Epithelial cell of prostate (primary cell): ENCODE results near the gene ACO1.

Experiments used
- DNase-seq: peaks from one replicate; pipeline ENCODE4 v3.0.0-alpha.2; 2011; ENCODE audit warnings: low read depth, low spot score
- H3K27ac ChIP-seq: fragments of 450-650 bp; 2 replicates; pipeline ENCODE4 v1.5.1; 2017; ENCODE audit warnings: mild to moderate bottlenecking

The ACO1 gene

DNA sequence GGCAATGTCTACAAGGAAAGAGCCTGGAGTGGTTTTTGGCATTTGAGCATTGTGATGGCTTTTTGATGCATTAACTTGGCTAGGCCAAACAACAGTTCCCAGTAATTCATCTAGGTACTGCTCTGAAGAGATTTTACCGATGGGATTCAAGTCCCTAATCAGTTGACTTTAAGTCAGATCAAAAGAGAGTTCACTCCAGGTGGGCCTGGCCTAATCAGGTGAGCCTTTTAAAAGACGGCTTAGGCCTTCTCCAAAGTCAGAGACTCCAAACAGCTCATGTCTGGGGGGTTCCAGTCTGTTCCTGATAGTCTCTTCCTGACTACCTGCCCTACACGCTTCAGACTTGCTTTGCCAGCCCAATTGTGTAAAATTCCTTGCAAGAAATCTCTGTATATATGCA is 87.9 kb downstream of the ACO1 start:
- no peak overlapping the region for H3K27ac ChIP-seq
- no peak for DNase-seq

DNA sequence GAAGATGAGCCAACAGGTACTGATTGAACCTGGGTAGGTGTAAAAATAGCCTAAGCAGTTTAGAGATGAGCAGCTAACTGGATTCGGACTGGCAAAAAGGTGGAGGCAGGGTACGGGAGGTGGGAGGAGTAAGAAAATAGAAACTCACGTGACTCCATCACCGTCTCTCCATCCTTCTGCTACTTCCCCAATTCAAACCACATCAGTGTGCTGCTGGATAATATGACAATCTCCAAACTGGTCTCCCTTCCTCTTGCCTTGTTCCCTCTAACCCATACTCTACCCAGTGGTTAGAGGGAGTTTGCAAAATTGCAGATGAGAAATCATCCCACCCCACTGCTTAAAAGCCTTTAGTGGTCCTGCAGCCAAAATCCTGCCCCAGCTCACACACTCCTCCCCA is 98.9 kb downstream of the ACO1 start:
- no peak for DNase-seq

DNA sequence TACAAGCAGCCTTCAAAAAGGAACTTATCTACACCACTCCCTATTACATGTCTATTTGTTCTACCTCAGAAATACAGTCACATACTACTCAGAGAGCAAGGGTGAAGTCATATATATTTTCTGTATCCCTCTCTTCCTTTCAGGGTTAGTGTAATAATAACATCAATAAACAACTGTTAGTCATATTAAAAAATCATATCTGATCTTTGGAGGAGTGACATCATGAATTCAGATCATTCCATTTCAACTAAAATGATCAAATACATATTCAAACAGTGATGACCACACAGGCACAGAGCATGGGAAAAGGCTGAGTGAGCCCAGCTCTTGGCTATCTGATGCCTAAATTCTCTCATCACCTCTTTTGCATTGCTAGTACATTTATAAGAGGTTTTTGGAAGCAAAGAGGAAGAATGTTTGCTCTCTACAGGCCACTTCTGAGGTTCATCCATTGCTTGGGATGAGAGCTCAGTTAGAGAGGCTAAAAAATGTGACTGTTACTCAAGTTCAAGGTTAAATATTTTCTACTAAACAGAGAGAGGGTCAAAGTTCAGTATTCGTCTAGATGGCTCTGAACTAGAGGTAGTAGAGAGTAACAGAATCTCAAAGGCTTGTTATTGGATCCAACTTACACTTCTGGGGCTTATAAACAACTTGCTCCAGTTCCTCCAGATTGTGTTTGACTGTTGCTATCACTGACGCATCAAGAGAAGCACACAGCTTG is 102.6 kb downstream of the ACO1 start:
- DNase-seq: no peak
- H3K27ac ChIP-seq: peak overlapping the region; percentile 13

More for the DNA sequence above, 98.9 kb downstream of the ACO1 start:
- H3K27ac ChIP-seq: no peak overlapping the region

DNA sequence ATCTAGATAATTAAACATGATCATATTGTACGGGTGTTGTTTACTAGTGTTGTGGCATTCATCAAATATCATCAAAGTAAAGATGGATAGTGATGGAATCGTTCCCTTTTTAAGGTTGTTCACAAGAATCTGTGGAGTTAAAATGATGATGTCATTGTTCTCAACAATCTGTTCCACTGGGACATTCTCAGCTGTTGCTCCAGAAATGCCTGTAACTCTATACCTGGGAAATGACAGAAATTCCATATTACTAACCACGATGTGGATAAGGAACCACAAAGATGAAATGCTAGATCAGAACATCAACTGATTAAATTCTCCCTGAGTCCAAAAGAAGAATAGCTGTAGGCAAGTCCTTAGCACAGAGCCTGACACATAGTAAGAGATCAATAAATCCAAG is 103.5 kb downstream of the ACO1 start:
- DNase-seq: no peak
- no peak overlapping the region for H3K27ac ChIP-seq

DNA sequence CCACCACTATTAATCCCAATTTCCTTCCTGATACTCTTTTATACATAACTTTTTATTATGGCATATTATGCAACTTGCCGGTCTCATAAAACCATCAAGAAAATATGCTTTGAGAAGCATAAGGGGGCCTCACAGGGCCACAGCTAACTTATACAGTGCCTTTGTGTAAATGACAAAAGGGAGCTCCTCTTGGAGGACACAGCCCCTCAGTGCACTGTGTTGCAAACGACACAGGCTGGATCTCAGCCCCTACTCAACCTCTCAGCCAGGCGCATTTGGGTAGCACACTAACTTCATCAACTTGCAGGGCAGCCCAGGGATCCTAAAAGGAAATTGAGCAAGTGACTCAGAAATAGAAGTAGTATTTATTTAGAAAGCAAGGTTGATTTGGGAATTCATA is 106.2 kb downstream of the ACO1 start:
- no peak overlapping the region for H3K27ac ChIP-seq
- no peak for DNase-seq

DNA sequence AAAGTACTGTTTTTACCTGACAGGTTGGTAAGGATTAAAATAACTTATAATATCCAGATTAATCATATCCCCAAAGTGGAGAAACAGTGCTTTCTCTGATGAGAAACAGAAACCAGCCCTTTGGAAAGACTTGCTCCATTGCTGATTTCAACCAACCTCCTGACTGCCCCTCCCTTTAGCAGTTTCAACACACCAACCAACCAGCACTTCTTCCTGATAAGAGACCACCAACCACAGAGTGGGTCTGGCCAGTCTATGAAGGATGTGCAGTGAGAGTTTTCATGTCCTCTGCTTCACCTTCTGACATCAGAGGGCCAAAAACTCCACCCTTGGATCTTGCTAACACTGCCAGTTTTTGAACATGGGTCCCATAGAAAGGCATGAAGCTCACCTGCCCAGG is 113.5 kb downstream of the ACO1 start:
- DNase-seq: no peak
- no peak overlapping the region for H3K27ac ChIP-seq

DNA sequence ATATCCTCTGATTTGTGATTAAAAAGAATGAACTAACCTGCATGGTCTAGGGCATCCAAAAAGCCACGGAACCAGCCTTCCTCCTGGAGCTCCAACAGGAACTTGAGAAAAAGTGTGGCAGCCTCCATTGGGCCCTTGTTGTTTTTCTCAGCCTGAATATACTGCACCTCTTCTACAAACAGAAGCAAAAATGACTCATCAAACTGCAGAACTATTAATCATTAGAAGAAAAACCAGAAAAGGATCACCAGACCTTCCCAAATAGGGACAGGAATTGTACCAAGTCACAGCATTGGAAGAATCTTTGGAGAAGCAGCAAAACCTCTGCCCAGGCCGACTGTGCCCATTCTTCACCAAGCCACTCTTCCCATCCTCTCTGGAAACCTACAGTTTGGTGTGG is 116.3 kb downstream of the ACO1 start:
- H3K27ac ChIP-seq: peak overlapping the region; percentile 83
- DNase-seq: peak; percentile 34

DNA sequence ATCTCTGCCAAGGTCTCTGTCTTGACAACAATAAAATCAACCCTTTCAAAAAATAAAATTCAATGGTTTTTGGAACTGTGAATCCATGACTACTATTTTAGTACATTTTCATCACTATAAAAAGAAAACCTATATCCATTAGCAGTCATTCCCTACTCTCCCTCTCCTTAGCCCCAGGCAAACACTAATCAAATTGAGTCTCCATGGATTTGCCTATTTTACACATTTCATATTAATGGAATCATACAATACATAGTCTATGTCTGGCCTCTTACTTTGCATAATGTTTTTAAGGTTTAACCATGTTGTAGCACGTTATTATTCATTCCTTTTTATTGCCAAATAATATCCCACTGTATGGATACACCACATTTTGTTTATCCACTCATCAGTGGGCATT is 117.4 kb downstream of the ACO1 start:
- no peak for DNase-seq
- peak overlapping the region; percentile 83 for H3K27ac ChIP-seq

DNA sequence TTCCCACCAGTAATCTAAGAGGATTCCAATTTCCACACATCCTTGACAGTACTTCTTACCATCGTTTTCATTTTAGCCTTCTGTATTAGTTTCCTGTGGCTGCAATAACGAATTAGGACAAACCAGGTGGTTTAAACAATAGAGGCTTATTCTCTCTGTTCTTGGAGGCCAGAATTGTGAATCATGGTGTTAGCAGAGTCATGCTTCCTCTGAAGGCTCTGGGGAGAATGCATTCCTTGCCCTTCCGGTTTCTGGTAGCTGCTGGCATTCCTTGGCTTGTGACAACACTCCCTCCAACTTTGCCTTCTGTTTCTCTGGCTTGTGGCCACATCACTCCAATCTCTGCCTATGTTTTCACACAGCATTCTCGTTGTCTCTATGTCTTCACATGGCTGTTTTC is 118.0 kb downstream of the ACO1 start:
- H3K27ac ChIP-seq: peak overlapping the region; percentile 83
- peak; percentile 77 for DNase-seq

DNA sequence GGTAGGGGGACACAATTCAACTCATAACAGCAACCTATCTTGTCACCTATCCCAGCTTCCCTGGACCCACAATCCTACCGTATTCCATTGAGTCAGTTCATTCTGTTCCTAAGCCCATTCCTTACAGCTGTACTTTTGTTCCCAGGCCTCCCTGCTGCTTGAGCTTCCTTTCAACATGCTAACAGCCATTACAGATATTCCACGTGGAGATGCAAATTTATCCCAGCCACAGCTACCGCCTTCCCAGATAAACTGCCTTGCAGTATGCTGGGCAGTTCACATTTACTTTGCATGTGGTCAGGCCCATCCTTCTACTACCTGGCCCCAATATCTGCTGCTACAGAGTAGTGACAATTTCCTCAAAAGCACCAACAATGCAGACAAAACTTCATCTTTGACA is 118.6 kb downstream of the ACO1 start:
- DNase-seq: no peak
- H3K27ac ChIP-seq: peak overlapping the region; percentile 83
